Thymus (tissue), 11 donors: ENCODE results near the gene SLC40A1. TPM values are rescaled to one million over a fixed set of nuclear protein-coding genes. Genes with fewer than 3 reads are reported as not detected.

Source experiments
- DNase-seq, 9 donors: peaks; one replicate each; pipeline ENCODE4 v3.0.0-alpha.2; 2013; ENCODE audit warnings: low spot score in 9 of 9, low read depth in 6 of 9, missing footprints in 1 of 9
- H3K27ac ChIP-seq, 2 donors: one replicate each; pipeline ENCODE4 v1.5.1; 2013; ENCODE audit warnings: control low read depth in 1 of 2, low read depth in 1 of 2, low read length in 1 of 2, mild to moderate bottlenecking in 1 of 2, moderate library complexity in 1 of 2
- H3K27me3 ChIP-seq, 2 donors: one replicate each; pipeline ENCODE4 v1.5.1; 2013; ENCODE audit warnings: low read length in 1 of 2; ENCODE audit not compliant: control insufficient read depth in 2 of 2, insufficient read depth in 1 of 2
- H3K36me3 ChIP-seq, 2 donors: one replicate each; pipeline ENCODE4 v1.5.1; 2013; ENCODE audit warnings: low read length in 1 of 2, mild to moderate bottlenecking in 1 of 2, moderate library complexity in 1 of 2; ENCODE audit not compliant: control insufficient read depth in 2 of 2, insufficient read depth in 2 of 2
- H3K4me1 ChIP-seq, 2 donors: one replicate each; pipeline ENCODE4 v1.5.1; 2013; ENCODE audit warnings: low read length in 2 of 2; ENCODE audit not compliant: control insufficient read depth in 2 of 2, insufficient read depth in 2 of 2
- H3K4me3 ChIP-seq, 2 donors: one replicate each; pipeline ENCODE4 v1.5.1; 2013; ENCODE audit warnings: low read length in 2 of 2, control low read depth in 1 of 2, mild to moderate bottlenecking in 1 of 2
- H3K9me3 ChIP-seq, 2 donors: one replicate each; pipeline ENCODE4 v1.5.1; 2013; ENCODE audit warnings: low read length in 1 of 2, mild to moderate bottlenecking in 1 of 2; ENCODE audit not compliant: control insufficient read depth in 2 of 2, insufficient read depth in 1 of 2
- WGBS: extraction: QIAGEN DNeasy Blood & Tissue Kit; methylation state at CpG from one replicate; pipeline ENCODE4 v1.1.7; 2013; 5-methylcytosine and 5-hydroxymethylcytosine counted together
- polyA plus RNA-seq: library from polyadenylated mRNA; stranded (reverse); fragments of 200-250 nt; gene quantifications from one replicate; pipeline ENCODE4 v1.2.3, GENCODE V29; 2013
- total RNA-seq: library from RNA; stranded (reverse); fragments of 120-200 nt; gene quantifications from one replicate; pipeline ENCODE4 v1.2.4, GENCODE V29; 2013
- donor health status: healthy.

SLC40A1 gene
- total and polyA plus RNA-seq, 2 donors = 53.1 to 75.3 TPM

GRCh38 chr2:189524746-189525145 lies 55.8 kb downstream of the SLC40A1 start:
- 82% methylated on average over 4 of the region's 4 CpGs for WGBS
- Histone ChIP-seq H3K36me3 (no peaks in the 10 kb centered on the region), H3K4me3 (no peak overlapping the region), H3K27me3 (no peaks in the 10 kb centered on the region), H3K4me1 (no peaks in the 10 kb centered on the region), H3K27ac (no peak overlapping the region), H3K9me3 (no peaks in the 10 kb centered on the region)
- DNase-seq = no peak

GRCh38 chr2:189522435-189523151 lies 58.0 kb downstream of the SLC40A1 start:
- WGBS = 95% methylated on average over 5 of the region's 5 CpGs
- no peak overlapping the region for H3K27ac ChIP-seq
- DNase-seq = no peak
- H3K36me3 ChIP-seq = no peaks in the 10 kb centered on the region
- H3K4me1 ChIP-seq = no peaks in the 10 kb centered on the region
- no peaks in the 10 kb centered on the region for H3K9me3 ChIP-seq
- H3K4me3 ChIP-seq = no peak overlapping the region
- H3K27me3 ChIP-seq = no peaks in the 10 kb centered on the region

- Histone ChIP-seq H3K9me3 (no peaks in the 10 kb centered on the region), H3K4me3 (no peak overlapping the region), H3K4me1 (no peaks in the 10 kb centered on the region), H3K27ac (no peak overlapping the region), H3K27me3 (no peaks in the 10 kb centered on the region), H3K36me3 (no peaks in the 10 kb centered on the region)
- DNase-seq = no peak
- 89% methylated on average over 2 of the region's 2 CpGs for WGBS
Measured at GRCh38 chr2:189521699-189522434, 58.7 kb downstream of the SLC40A1 start.

GRCh38 chr2:189519631-189520387 lies 60.8 kb downstream of the SLC40A1 start:
- no peak overlapping the region for H3K4me3 ChIP-seq
- no peak overlapping the region for H3K27ac ChIP-seq
- DNase-seq = no peak
- H3K9me3 ChIP-seq = no peaks in the 10 kb centered on the region
- H3K36me3 ChIP-seq = no peaks in the 10 kb centered on the region
- no peaks in the 10 kb centered on the region for H3K4me1 ChIP-seq
- 96% methylated on average over 6 of the region's 6 CpGs for WGBS
- H3K27me3 ChIP-seq = no peaks in the 10 kb centered on the region

- H3K27me3 ChIP-seq = no peaks in the 10 kb centered on the region
- no peak overlapping the region for H3K27ac ChIP-seq
- no peak for DNase-seq
- no peaks in the 10 kb centered on the region for H3K36me3 ChIP-seq
- H3K4me1 ChIP-seq = no peaks in the 10 kb centered on the region
- 97% methylated on average over 6 of the region's 6 CpGs for WGBS
- no peaks in the 10 kb centered on the region for H3K9me3 ChIP-seq
- H3K4me3 ChIP-seq = no peak overlapping the region
Measured at GRCh38 chr2:189517847-189518535, 62.6 kb downstream of the SLC40A1 start.

GRCh38 chr2:189516546-189516945 lies 64.0 kb downstream of the SLC40A1 start:
- Histone ChIP-seq H3K4me3 (no peak overlapping the region), H3K4me1 (no peaks in the 10 kb centered on the region), H3K36me3 (no peaks in the 10 kb centered on the region), H3K27me3 (no peaks in the 10 kb centered on the region), H3K27ac (no peak overlapping the region), H3K9me3 (no peaks in the 10 kb centered on the region)
- 53% methylated on average over 3 of the region's 3 CpGs for WGBS
- no peak for DNase-seq

- WGBS = 91% methylated on average over 1 of the region's 1 CpG
- Histone ChIP-seq H3K27me3 (no peaks in the 10 kb centered on the region), H3K4me3 (no peak overlapping the region), H3K36me3 (no peaks in the 10 kb centered on the region), H3K9me3 (no peaks in the 10 kb centered on the region), H3K4me1 (no peaks in the 10 kb centered on the region), H3K27ac (no peak overlapping the region)
- no peak for DNase-seq
Measured at GRCh38 chr2:189515264-189515663, 65.3 kb downstream of the SLC40A1 start.

GRCh38 chr2:189514104-189514503 lies 66.5 kb downstream of the SLC40A1 start:
- no peaks in the 10 kb centered on the region for H3K36me3 ChIP-seq
- H3K9me3 ChIP-seq = no peaks in the 10 kb centered on the region
- H3K4me1 ChIP-seq = no peaks in the 10 kb centered on the region
- no peak overlapping the region for H3K4me3 ChIP-seq
- 98% methylated on average over 3 of the region's 3 CpGs for WGBS
- no peak overlapping the region for H3K27ac ChIP-seq
- H3K27me3 ChIP-seq = no peaks in the 10 kb centered on the region
- no peak for DNase-seq
